ENCODE measurements around the gene DLGAP5.

GRCh38 chr14:55121628-55122439, 69.6 kb downstream of the DLGAP5 start:
- TF ChIP-seq CTCF (conservative IDR thresholded peaks at IDR 0.05 in 1 of 2, IDR thresholded peaks at IDR 0.05 in 1 of 2; ENCODE audit: low read depth in 1 of 2, low read length in 2 of 2) (no peak), EZH2 (IDR thresholded peaks at IDR 0.05; ENCODE audit: low read length, missing control alignments) (no peak)
